HG02970 (cell line): ENCODE results near the gene HIVEP1.

Source experiments
- ATAC-seq: cut with Tn5 transposase; IDR thresholded peaks from one replicate; pipeline ENCODE4 v1.9.1; 2021; ENCODE audit warnings: mild to moderate bottlenecking, moderate library complexity, moderate number of reproducible peaks; ENCODE audit not compliant: unreplicated experiment, low FRiP score

Gene HIVEP1

GRCh38 chr6:12014027-12014872, 2.1 kb downstream of the HIVEP1 start:
- no peak for ATAC-seq

GRCh38 chr6:12014873-12015149, 2.7 kb downstream of the HIVEP1 start:
- ATAC-seq, result no peak

GRCh38 chr6:12017263-12017662, 5.2 kb downstream of the HIVEP1 start:
- no peak for ATAC-seq

GRCh38 chr6:12017876-12018401, 5.8 kb downstream of the HIVEP1 start:
- no peak for ATAC-seq

GRCh38 chr6:12020187-12020791, 8.2 kb downstream of the HIVEP1 start:
- no peak for ATAC-seq

- ATAC-seq, result no peak
These were observed 10.4 kb downstream of the HIVEP1 start for GRCh38 chr6:12022481-12022880.

GRCh38 chr6:12022953-12023388, 10.9 kb downstream of the HIVEP1 start:
- no peak for ATAC-seq

- ATAC-seq, result no peak
These were observed 12.1 kb downstream of the HIVEP1 start for GRCh38 chr6:12024216-12024615.

GRCh38 chr6:12024699-12025434, 12.8 kb downstream of the HIVEP1 start:
- no peak for ATAC-seq

GRCh38 chr6:12026120-12026519, 14.0 kb downstream of the HIVEP1 start:
- ATAC-seq, result no peak

- no peak for ATAC-seq
These were observed 14.7 kb downstream of the HIVEP1 start for GRCh38 chr6:12026833-12027232.

- ATAC-seq, result no peak
These were observed 16.1 kb downstream of the HIVEP1 start for GRCh38 chr6:12028213-12028612.

- no peak for ATAC-seq
These were observed 18.0 kb downstream of the HIVEP1 start for GRCh38 chr6:12029979-12030737.

GRCh38 chr6:12030993-12031550, 19.0 kb downstream of the HIVEP1 start:
- no peak for ATAC-seq

GRCh38 chr6:12032783-12033573, 20.9 kb downstream of the HIVEP1 start:
- ATAC-seq, result no peak

GRCh38 chr6:12033770-12034169, 21.7 kb downstream of the HIVEP1 start:
- no peak for ATAC-seq

- no peak for ATAC-seq
These were observed 22.2 kb downstream of the HIVEP1 start for GRCh38 chr6:12034349-12034748.

- no peak for ATAC-seq
These were observed 22.7 kb downstream of the HIVEP1 start for GRCh38 chr6:12034837-12035236.

GRCh38 chr6:12036766-12037165, 24.7 kb downstream of the HIVEP1 start:
- ATAC-seq, result no peak
